HG02981 (cell line): ENCODE data around the gene CACNA1I.

Experiments
- ATAC-seq: cut with Tn5 transposase; IDR thresholded peaks from one replicate; pipeline ENCODE4 v1.9.1; 2021; ENCODE audit warnings: mild to moderate bottlenecking, moderate library complexity; ENCODE audit not compliant: unreplicated experiment

CACNA1I gene

GRCh38 chr22:39535357-39535725 is 35.2 kb upstream of the CACNA1I start:
- ATAC-seq: no peak

GRCh38 chr22:39535831-39536449 is 34.6 kb upstream of the CACNA1I start:
- ATAC-seq: no peak

- no peak for ATAC-seq
Observed at GRCh38 chr22:39536711-39537110, 33.8 kb upstream of the CACNA1I start.

- no peak for ATAC-seq
Observed at GRCh38 chr22:39537975-39538374, 32.6 kb upstream of the CACNA1I start.

- no peak for ATAC-seq
Observed at GRCh38 chr22:39543095-39543494, 27.5 kb upstream of the CACNA1I start.

GRCh38 chr22:39545386-39546365 is 24.9 kb upstream of the CACNA1I start:
- ATAC-seq: no peak

- no peak for ATAC-seq
Observed at GRCh38 chr22:39546889-39547586, 23.5 kb upstream of the CACNA1I start.

- no peak for ATAC-seq
Observed at GRCh38 chr22:39547587-39547947, 23.0 kb upstream of the CACNA1I start.

GRCh38 chr22:39553429-39553828 is 17.1 kb upstream of the CACNA1I start:
- no peak for ATAC-seq

- ATAC-seq: no peak
Observed at GRCh38 chr22:39554151-39554550, 16.4 kb upstream of the CACNA1I start.

- ATAC-seq: no peak
Observed at GRCh38 chr22:39556970-39557841, 13.3 kb upstream of the CACNA1I start.

- ATAC-seq: no peak
Observed at GRCh38 chr22:39558254-39558727, 12.3 kb upstream of the CACNA1I start.

- ATAC-seq: no peak
Observed at GRCh38 chr22:39558950-39559349, 11.6 kb upstream of the CACNA1I start.

- no peak for ATAC-seq
Observed at GRCh38 chr22:39559456-39560105, 11.0 kb upstream of the CACNA1I start.

- no peak for ATAC-seq
Observed at GRCh38 chr22:39560127-39560526, 10.4 kb upstream of the CACNA1I start.

GRCh38 chr22:39562839-39563489 is 7.6 kb upstream of the CACNA1I start:
- ATAC-seq: no peak

- ATAC-seq: no peak
Observed at GRCh38 chr22:39563571-39564428, 6.8 kb upstream of the CACNA1I start.

- no peak for ATAC-seq
Observed at GRCh38 chr22:39565414-39565944, 5.1 kb upstream of the CACNA1I start.
